ENCODE results near the gene GJD2. TPM values are rescaled to one million over a fixed set of nuclear protein-coding genes. Genes with fewer than 3 reads are reported as not detected.

Gene GJD2
- total RNA-seq, 1 experiment from 2014 or later = not detected

DNA sequence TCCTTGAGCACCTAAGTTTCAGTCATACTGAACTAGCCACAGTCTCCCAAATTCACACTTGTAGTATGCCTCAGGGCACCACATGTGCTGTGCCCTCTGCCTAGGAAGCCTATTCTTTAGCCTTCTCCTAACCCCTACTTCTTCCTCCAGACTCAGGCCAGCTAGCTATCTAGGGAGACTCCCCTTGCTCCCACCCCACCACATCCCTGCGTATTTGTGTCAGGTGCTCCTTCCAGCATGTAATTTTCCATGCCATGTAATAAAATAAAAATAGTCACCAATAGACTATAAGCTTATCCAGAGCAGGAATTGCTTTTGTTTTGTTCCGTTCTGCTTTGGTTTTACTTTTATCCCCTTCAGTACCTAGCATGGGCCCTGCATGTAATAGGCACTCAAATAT, 14.9 kb upstream of the GJD2 start:
- intact Hi-C loops (cut with micrococcal nuclease; ENCODE audit: unreplicated experiment) (no loop called here), in situ Hi-C loops (cut with HindIII; ENCODE audit: low pct_unique_long_range_greater_than_20kb, low sequenced_read_pairs) (no loop called here)
- H3K27ac ChIP-seq (ENCODE audit: low read length) = no peak overlapping the region
- BruUV-seq (replicated peaks) = no TSS peak
- ChIA-PET CTCF (no interaction called here), POLR2A (no interaction called here)
- DNase-seq (ENCODE audit: low read depth, low spot score) (no peak), ATAC-seq (no peak)
- H3K4me3 ChIP-seq (ENCODE audit: low read depth in 2 of 2, low read length in 2 of 2) = no peak overlapping the region
- TF ChIP-seq, protein P1, sequence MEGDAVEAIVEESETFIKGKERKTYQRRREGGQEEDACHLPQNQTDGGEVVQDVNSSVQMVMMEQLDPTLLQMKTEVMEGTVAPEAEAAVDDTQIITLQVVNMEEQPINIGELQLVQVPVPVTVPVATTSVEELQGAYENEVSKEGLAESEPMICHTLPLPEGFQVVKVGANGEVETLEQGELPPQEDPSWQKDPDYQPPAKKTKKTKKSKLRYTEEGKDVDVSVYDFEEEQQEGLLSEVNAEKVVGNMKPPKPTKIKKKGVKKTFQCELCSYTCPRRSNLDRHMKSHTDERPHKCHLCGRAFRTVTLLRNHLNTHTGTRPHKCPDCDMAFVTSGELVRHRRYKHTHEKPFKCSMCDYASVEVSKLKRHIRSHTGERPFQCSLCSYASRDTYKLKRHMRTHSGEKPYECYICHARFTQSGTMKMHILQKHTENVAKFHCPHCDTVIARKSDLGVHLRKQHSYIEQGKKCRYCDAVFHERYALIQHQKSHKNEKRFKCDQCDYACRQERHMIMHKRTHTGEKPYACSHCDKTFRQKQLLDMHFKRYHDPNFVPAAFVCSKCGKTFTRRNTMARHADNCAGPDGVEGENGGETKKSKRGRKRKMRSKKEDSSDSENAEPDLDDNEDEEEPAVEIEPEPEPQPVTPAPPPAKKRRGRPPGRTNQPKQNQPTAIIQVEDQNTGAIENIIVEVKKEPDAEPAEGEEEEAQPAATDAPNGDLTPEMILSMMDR (IDR thresholded peaks at IDR 0.05) = no peak
- TF ChIP-seq TCF7L2 (IDR thresholded peaks at IDR 0.05; ENCODE audit: low read depth, low read length) (no peak), SIN3A (IDR thresholded peaks at IDR 0.05; ENCODE audit: borderline replicate concordance, insufficient read depth, low read depth, low read length) (no peak), POLR2AphosphoS5 (IDR thresholded peaks at IDR 0.05; ENCODE audit: low read depth, low read length) (no peak)
- TF ChIP-seq, protein P2, sequence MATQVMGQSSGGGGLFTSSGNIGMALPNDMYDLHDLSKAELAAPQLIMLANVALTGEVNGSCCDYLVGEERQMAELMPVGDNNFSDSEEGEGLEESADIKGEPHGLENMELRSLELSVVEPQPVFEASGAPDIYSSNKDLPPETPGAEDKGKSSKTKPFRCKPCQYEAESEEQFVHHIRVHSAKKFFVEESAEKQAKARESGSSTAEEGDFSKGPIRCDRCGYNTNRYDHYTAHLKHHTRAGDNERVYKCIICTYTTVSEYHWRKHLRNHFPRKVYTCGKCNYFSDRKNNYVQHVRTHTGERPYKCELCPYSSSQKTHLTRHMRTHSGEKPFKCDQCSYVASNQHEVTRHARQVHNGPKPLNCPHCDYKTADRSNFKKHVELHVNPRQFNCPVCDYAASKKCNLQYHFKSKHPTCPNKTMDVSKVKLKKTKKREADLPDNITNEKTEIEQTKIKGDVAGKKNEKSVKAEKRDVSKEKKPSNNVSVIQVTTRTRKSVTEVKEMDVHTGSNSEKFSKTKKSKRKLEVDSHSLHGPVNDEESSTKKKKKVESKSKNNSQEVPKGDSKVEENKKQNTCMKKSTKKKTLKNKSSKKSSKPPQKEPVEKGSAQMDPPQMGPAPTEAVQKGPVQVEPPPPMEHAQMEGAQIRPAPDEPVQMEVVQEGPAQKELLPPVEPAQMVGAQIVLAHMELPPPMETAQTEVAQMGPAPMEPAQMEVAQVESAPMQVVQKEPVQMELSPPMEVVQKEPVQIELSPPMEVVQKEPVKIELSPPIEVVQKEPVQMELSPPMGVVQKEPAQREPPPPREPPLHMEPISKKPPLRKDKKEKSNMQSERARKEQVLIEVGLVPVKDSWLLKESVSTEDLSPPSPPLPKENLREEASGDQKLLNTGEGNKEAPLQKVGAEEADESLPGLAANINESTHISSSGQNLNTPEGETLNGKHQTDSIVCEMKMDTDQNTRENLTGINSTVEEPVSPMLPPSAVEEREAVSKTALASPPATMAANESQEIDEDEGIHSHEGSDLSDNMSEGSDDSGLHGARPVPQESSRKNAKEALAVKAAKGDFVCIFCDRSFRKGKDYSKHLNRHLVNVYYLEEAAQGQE (IDR thresholded peaks at IDR 0.05; ENCODE audit: insufficient read depth in 1 of 2, low read depth in 2 of 2, low read length in 1 of 2) = no peak
- no peaks in the 10 kb centered on the region for H3K4me1 ChIP-seq (ENCODE audit: control insufficient read depth, insufficient read depth, low read length)
- H3K27me3 ChIP-seq (ENCODE audit: control insufficient read depth, insufficient read depth, low read length) = peaks cover 20% of the 10 kb centered on the region
- H3K36me3 ChIP-seq (ENCODE audit: control insufficient read depth, insufficient read depth, low read length) = no peaks in the 10 kb centered on the region
- no peaks in the 10 kb centered on the region for H3K9me3 ChIP-seq (ENCODE audit: control insufficient read depth, insufficient read depth, low read depth, low read length)

DNA sequence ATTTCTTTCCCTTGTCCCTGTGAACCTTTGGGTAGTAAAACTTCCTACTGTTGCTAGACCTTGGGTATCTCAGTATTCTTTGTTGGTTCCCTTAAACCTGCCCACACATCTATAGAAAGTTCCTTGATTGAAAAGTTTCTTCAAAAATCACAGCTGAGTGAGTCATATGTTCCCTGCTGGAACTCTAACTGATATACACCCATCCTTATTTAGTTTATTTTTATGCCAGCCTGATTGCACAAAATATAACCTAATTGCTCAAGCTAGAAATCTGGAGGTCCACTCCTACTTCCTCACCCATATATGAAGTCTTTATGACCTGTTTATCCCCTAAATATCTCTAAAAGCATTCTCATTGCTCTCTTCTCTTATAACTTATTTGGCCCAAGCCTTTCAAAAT, 13.7 kb upstream of the GJD2 start:
- Histone ChIP-seq H3K4me3 (ENCODE audit: low read depth in 2 of 2, low read length in 2 of 2) (no peak overlapping the region), H3K27ac (ENCODE audit: low read length) (no peak overlapping the region), H3K27me3 (ENCODE audit: control insufficient read depth, insufficient read depth, low read length) (peaks cover 20% of the 10 kb centered on the region), H3K9me3 (ENCODE audit: control insufficient read depth, insufficient read depth, low read depth, low read length) (no peaks in the 10 kb centered on the region), H3K36me3 (ENCODE audit: control insufficient read depth, insufficient read depth, low read length) (no peaks in the 10 kb centered on the region), H3K4me1 (ENCODE audit: control insufficient read depth, insufficient read depth, low read length) (no peaks in the 10 kb centered on the region)
- ChIA-PET POLR2A (no interaction called here), CTCF (no interaction called here)
- DNase-seq (ENCODE audit: low read depth, low spot score) (no peak), ATAC-seq (no peak)
- in situ Hi-C loops (cut with HindIII; ENCODE audit: low pct_unique_long_range_greater_than_20kb, low sequenced_read_pairs) (no loop called here), intact Hi-C loops (cut with micrococcal nuclease; ENCODE audit: unreplicated experiment) (no loop called here)
- BruUV-seq (replicated peaks) = no TSS peak
- no peak for TF ChIP-seq POLR2AphosphoS5 (IDR thresholded peaks at IDR 0.05; ENCODE audit: low read depth, low read length)
- no peak for TF ChIP-seq SIN3A (IDR thresholded peaks at IDR 0.05; ENCODE audit: borderline replicate concordance, insufficient read depth, low read depth, low read length)
- TF ChIP-seq TCF7L2 (IDR thresholded peaks at IDR 0.05; ENCODE audit: low read depth, low read length) = no peak
- TF ChIP-seq, protein P1 (IDR thresholded peaks at IDR 0.05) = no peak
- TF ChIP-seq, protein P2 (IDR thresholded peaks at IDR 0.05; ENCODE audit: insufficient read depth in 1 of 2, low read depth in 2 of 2, low read length in 1 of 2) = no peak

Data from Panc1 (cell line).